Osteoblast (primary cell): ENCODE data around the gene SYT3. TPM values are rescaled to one million over a fixed set of nuclear protein-coding genes. Genes with fewer than 3 reads are reported as not detected.
"Not testable (repeated sequence)": the region's sequence is repeated elsewhere in the genome, so short reads cannot be mapped to it uniquely, and the experiment has no call there.

ENCODE experiments used
- DNase-seq: peaks from one replicate; pipeline ENCODE4 v3.0.0; 2011; ENCODE audit warnings: low spot score, mixed read lengths; ENCODE audit not compliant: insufficient read length; ENCODE audit errors: missing footprints
- H2AFZ ChIP-seq: 2 replicates; pipeline ENCODE4 v1.6.0; 2011; ENCODE audit warnings: mild to moderate bottlenecking, low read length
- H3K27ac ChIP-seq: 2 replicates; pipeline ENCODE4 v1.5.1; 2011; ENCODE audit warnings: mild to moderate bottlenecking, low read depth, low read length, moderate library complexity
- H3K27me3 ChIP-seq: 2 replicates; pipeline ENCODE4 v1.6.0; 2012; ENCODE audit warnings: mild to moderate bottlenecking, control low read depth, inconsistent platforms, low read length, moderate library complexity; ENCODE audit not compliant: insufficient read depth
- H3K36me3 ChIP-seq: 2 replicates; pipeline ENCODE4 v1.5.1; 2011; ENCODE audit warnings: mild to moderate bottlenecking, low read length, control low read depth, moderate library complexity; ENCODE audit not compliant: insufficient read depth
- H3K4me1 ChIP-seq: 2 replicates; pipeline ENCODE4 v1.5.1; 2011; ENCODE audit warnings: mild to moderate bottlenecking, low read length, control low read depth, moderate library complexity; ENCODE audit not compliant: insufficient read depth
- H3K4me2 ChIP-seq: 2 replicates; pipeline ENCODE4 v1.6.0; 2011; ENCODE audit warnings: mild to moderate bottlenecking, low read length; ENCODE audit not compliant: insufficient read depth
- H3K4me3 ChIP-seq: fragments of 200-600 bp; sonication (generic); 3 replicates; pipeline ENCODE4 v1.5.1; 2012; ENCODE audit warnings: mild to moderate bottlenecking, low read length, inconsistent platforms; ENCODE audit not compliant: insufficient read depth
- H3K79me2 ChIP-seq: 2 replicates; pipeline ENCODE4 v1.6.0; 2012; ENCODE audit warnings: mild to moderate bottlenecking, low read length, control low read depth, inconsistent platforms; ENCODE audit not compliant: insufficient read depth
- H3K9me3 ChIP-seq: 2 replicates; pipeline ENCODE4 v1.5.1; 2011; ENCODE audit warnings: low read depth, low read length, control low read depth
- H4K20me1 ChIP-seq: 2 replicates; pipeline ENCODE4 v1.6.0; 2012; ENCODE audit warnings: mild to moderate bottlenecking, low read length, control low read depth; ENCODE audit not compliant: insufficient read depth
- CTCF ChIP-seq: IDR thresholded peaks from 2 replicates; pipeline ENCODE4 v1.5.1; 2011; ENCODE audit warnings: mild to moderate bottlenecking, low read depth, low read length, moderate library complexity; ENCODE audit errors: extremely low read depth
- total RNA-seq: library from RNA; depleted of rRNA; stranded (reverse); fragments of >200 nt; gene quantifications from 2 replicates; pipeline ENCODE4 v1.2.3, GENCODE V29; 2012

Gene SYT3
- total RNA-seq, 1 donor = 0.36 TPM

- not testable (repeated sequence) for DNase-seq
Observed at GRCh38 chr19:50618379-50618778, 21.3 kb downstream of the SYT3 start.

GRCh38 chr19:50612504-50613404 is 26.9 kb downstream of the SYT3 start:
- not testable (repeated sequence) for H3K9me3 ChIP-seq, H3K4me3 ChIP-seq, DNase-seq, H3K4me2 ChIP-seq, H4K20me1 ChIP-seq, H3K79me2 ChIP-seq, H3K4me1 ChIP-seq, H2AFZ ChIP-seq, H3K27me3 ChIP-seq, H3K36me3 ChIP-seq, H3K27ac ChIP-seq

More at GRCh38 chr19:50618379-50618778, 21.3 kb downstream of the SYT3 start:
- not testable (repeated sequence) for H3K27me3 ChIP-seq, H3K79me2 ChIP-seq, H2AFZ ChIP-seq, H4K20me1 ChIP-seq, H3K4me1 ChIP-seq, H3K4me2 ChIP-seq, H3K4me3 ChIP-seq, H3K9me3 ChIP-seq, H3K36me3 ChIP-seq, H3K27ac ChIP-seq

- no peaks in the 10 kb centered on the region for H3K9me3 ChIP-seq
- H3K27me3 ChIP-seq = no peaks in the 10 kb centered on the region
- TF ChIP-seq CTCF = peak; percentile 59
- peak; percentile 98 for DNase-seq
- H3K36me3 ChIP-seq = no peaks in the 10 kb centered on the region
- no peaks in the 10 kb centered on the region for H4K20me1 ChIP-seq
- peak overlapping the region; percentile 51 for H2AFZ ChIP-seq
- no peaks in the 10 kb centered on the region for H3K4me1 ChIP-seq
- H3K27ac ChIP-seq = no peak overlapping the region
- peak overlapping the region; percentile 19 for H3K4me3 ChIP-seq
- H3K4me2 ChIP-seq = peak overlapping the region; percentile 28
- no peaks in the 10 kb centered on the region for H3K79me2 ChIP-seq
Observed at GRCh38 chr19:50607874-50608785, 31.6 kb downstream of the SYT3 start.

- Histone ChIP-seq H3K4me1 (no peaks in the 10 kb centered on the region), H3K4me2 (no peak overlapping the region), H4K20me1 (no peaks in the 10 kb centered on the region), H3K79me2 (no peaks in the 10 kb centered on the region), H3K36me3 (no peaks in the 10 kb centered on the region), H3K9me3 (no peaks in the 10 kb centered on the region), H3K4me3 (no peak overlapping the region), H3K27me3 (no peaks in the 10 kb centered on the region), H3K27ac (no peak overlapping the region), H2AFZ (no peak overlapping the region)
- no peak for DNase-seq
- no peak for TF ChIP-seq CTCF
Observed at GRCh38 chr19:50607388-50607787, 32.3 kb downstream of the SYT3 start.
